ENCODE data around the gene EREG. TPM values are rescaled to one million over a fixed set of nuclear protein-coding genes. Genes with fewer than 3 reads are reported as not detected.

Gene EREG
- total and polyA plus RNA-seq, 10 of the 15 experiments (the other 5 are each of a cell fraction or from before 2014, with no cell fraction given), result not detected

DNA sequence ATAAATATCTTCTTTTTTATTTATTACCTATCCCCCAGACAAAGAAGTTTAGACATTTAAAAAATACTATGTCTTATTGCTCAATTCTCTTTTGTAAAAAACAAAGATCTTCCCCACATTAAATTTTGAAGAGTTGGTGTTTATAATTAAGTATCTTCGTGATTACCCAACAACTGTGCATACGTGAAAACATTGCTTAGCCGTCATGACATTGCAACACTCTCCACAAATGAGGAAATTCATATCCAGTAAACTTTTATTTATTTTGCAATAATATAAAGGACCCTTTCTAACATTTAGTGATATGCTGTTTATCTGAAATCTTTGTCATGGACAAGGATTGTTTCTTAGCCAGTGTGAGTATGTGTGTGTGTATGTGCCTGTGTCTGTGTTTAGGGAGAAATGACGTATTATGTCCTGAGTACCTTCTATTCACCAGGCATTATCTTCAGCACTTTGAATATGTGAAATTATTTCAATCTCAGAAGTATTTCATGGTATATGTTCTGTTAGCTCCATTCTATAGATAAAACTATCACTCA, 26.1 kb upstream of the EREG start (continued):
- TF ChIP-seq ZSCAN29 (IDR thresholded peaks at IDR 0.05) (no peak), CHD1 (IDR thresholded peaks at IDR 0.05; ENCODE audit: low read depth, low read length) (no peak), NR2C1 (IDR thresholded peaks at IDR 0.05) (no peak), BCL11A (IDR thresholded peaks at IDR 0.05; ENCODE audit: low read depth, low read length) (no peak), MEF2A (IDR thresholded peaks at IDR 0.05; ENCODE audit: insufficient read depth, low read depth, low read length) (no peak), LARP7 (IDR thresholded peaks at IDR 0.05) (no peak)
- TF ChIP-seq, protein P1, sequence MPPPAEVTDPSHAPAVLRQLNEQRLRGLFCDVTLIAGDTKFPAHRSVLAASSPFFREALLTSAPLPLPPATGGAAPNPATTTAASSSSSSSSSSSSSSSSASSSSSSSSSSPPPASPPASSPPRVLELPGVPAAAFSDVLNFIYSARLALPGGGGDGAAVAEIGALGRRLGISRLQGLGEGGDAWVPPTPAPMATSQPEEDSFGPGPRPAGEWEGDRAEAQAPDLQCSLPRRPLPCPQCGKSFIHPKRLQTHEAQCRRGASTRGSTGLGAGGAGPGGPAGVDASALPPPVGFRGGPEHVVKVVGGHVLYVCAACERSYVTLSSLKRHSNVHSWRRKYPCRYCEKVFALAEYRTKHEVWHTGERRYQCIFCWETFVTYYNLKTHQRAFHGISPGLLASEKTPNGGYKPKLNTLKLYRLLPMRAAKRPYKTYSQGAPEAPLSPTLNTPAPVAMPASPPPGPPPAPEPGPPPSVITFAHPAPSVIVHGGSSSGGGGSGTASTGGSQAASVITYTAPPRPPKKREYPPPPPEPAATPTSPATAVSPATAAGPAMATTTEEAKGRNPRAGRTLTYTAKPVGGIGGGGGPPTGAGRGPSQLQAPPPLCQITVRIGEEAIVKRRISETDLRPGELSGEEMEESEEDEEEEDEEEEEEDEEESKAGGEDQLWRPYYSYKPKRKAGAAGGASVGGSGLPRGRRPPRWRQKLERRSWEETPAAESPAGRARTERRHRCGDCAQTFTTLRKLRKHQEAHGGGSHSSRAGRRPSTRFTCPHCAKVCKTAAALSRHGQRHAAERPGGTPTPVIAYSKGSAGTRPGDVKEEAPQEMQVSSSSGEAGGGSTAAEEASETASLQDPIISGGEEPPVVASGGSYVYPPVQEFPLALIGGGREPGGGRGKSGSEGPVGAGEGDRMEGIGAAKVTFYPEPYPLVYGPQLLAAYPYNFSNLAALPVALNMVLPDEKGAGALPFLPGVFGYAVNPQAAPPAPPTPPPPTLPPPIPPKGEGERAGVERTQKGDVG (CRISPR knock-in tag; IDR thresholded peaks at IDR 0.05), result no peak

DNA sequence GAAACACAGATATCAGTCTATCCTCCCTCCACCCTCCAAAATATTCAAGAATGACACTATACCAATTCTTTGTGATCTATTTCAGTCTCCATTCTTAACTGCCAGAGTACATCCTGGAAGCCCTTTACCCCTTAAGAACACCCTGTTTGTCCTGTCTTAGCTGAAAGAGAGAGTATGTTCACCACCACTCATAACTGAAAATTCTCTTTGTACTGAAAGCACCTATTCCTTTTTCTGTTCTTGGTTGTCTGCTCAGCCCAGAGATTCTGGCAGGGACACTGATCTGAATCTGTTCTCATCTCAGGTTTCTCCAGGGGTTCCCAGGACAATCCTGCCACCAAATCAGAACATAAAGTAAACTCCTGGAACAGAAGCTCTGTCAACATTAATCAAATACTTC, 25.4 kb upstream of the EREG start:
- ChIA-PET RAD21 (ENCODE audit: unreplicated experiment) (no interaction called here), SMC1A (ENCODE audit: uncharacterized antibody, unreplicated experiment) (no interaction called here), POLR2A (no interaction called here), CTCF (no interaction called here)
- H3K4me3 ChIP-seq, result no peak overlapping the region
- BruUV-seq (replicated peaks), result no TSS peak
- H2AFZ ChIP-seq (ENCODE audit: control insufficient read depth, low read depth, low read length), result no peak overlapping the region
- no peak overlapping the region for H3K9ac ChIP-seq (ENCODE audit: control insufficient read depth, insufficient read depth, low read length)
- intact Hi-C loops (cut with micrococcal nuclease; ENCODE audit: unreplicated experiment) (no loop called here), in situ Hi-C loops (cut with MboI) (no loop called here)
- H3K27ac ChIP-seq (ENCODE audit: control insufficient read depth, insufficient read depth), result no peak overlapping the region
- H3K9me3 ChIP-seq (replicated peaks; ENCODE audit: control insufficient read depth, insufficient read depth, low read length), result peaks cover 5% of the 10 kb centered on the region; the same call in 2 of the 3 replicates
- ATAC-seq, result no peak
- FAIRE-seq, result no peak
- no peaks in the 10 kb centered on the region for H3K36me3 ChIP-seq (ENCODE audit: control insufficient read depth in 2 of 2, insufficient read depth in 2 of 2, low read length in 1 of 2)
- DNase-seq (ENCODE audit: low read depth, low spot score), result no peak
- no peak overlapping the region for H3K4me2 ChIP-seq (ENCODE audit: control insufficient read depth, insufficient read depth)
- H4K20me1 ChIP-seq (ENCODE audit: control insufficient read depth, insufficient read depth), result no peaks in the 10 kb centered on the region
- H3K79me2 ChIP-seq (ENCODE audit: control insufficient read depth, insufficient read depth, low read length), result no peaks in the 10 kb centered on the region
- H3K27me3 ChIP-seq (replicated peaks in 1 of 2; ENCODE audit: control insufficient read depth in 2 of 2, insufficient read depth in 2 of 2, low read length in 1 of 2), result no peaks in the 10 kb centered on the region
- H3K4me1 ChIP-seq (ENCODE audit: control insufficient read depth, insufficient read depth, low read length), result peaks cover 5% of the 10 kb centered on the region; the same call in 1 of the 2 replicates
- TF ChIP-seq ASH2L (IDR thresholded peaks at IDR 0.05; ENCODE audit: borderline replicate concordance, low read depth) (no peak), BHLHE40 (IDR thresholded peaks at IDR 0.05; ENCODE audit: borderline replicate concordance in 1 of 2, low read depth in 2 of 2, low read length in 1 of 2) (no peak), FOXK2 (IDR thresholded peaks at IDR 0.05) (no peak), ZNF274 (IDR thresholded peaks at IDR 0.05; ENCODE audit: insufficient read depth, insufficient read length) (no peak), KDM1A (IDR thresholded peaks at IDR 0.05; ENCODE audit: borderline replicate concordance) (no peak), RB1 (IDR thresholded peaks at IDR 0.05; ENCODE audit: borderline replicate concordance) (no peak), HDAC2 (IDR thresholded peaks at IDR 0.05) (no peak), DPF2 (IDR thresholded peaks at IDR 0.05) (no peak), HCFC1 (IDR thresholded peaks at IDR 0.05; ENCODE audit: low read length) (no peak), SUPT20H (IDR thresholded peaks at IDR 0.05; ENCODE audit: borderline replicate concordance, control insufficient read depth, low read depth, low read length) (no peak)
- TF ChIP-seq, protein P1 (CRISPR knock-in tag; IDR thresholded peaks at IDR 0.05), result no peak
- TF ChIP-seq, protein P2, sequence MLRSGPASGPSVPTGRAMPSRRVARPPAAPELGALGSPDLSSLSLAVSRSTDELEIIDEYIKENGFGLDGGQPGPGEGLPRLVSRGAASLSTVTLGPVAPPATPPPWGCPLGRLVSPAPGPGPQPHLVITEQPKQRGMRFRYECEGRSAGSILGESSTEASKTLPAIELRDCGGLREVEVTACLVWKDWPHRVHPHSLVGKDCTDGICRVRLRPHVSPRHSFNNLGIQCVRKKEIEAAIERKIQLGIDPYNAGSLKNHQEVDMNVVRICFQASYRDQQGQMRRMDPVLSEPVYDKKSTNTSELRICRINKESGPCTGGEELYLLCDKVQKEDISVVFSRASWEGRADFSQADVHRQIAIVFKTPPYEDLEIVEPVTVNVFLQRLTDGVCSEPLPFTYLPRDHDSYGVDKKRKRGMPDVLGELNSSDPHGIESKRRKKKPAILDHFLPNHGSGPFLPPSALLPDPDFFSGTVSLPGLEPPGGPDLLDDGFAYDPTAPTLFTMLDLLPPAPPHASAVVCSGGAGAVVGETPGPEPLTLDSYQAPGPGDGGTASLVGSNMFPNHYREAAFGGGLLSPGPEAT (IDR thresholded peaks at IDR 0.05; ENCODE audit: low read depth), result no peak

Data from GM12878 (cell line).